Right renal pelvis (tissue), 4 donors: Measurements from ENCODE around the gene MICU1. TPM values are rescaled to one million over a fixed set of nuclear protein-coding genes. Genes with fewer than 3 reads are reported as not detected.
"Not testable (repeated sequence)": the region's sequence is repeated elsewhere in the genome, so short reads cannot be mapped to it uniquely, and the experiment has no call there.

Source experiments
- DNase-seq, 4 donors: peaks; one replicate each; pipeline ENCODE4 v3.0.0-alpha.2; 2013; ENCODE audit warnings: low read depth in 4 of 4, low spot score in 3 of 4, missing footprints in 1 of 4
- polyA plus RNA-seq, 4 donors: library from polyadenylated mRNA; unstranded; fragments of 120-200 nt; gene quantifications; one replicate each; pipeline ENCODE4 v1.2.1, GENCODE V29; 2013; ENCODE audit not compliant: insufficient read length in 4 of 4

MICU1 gene
- polyA plus RNA-seq, 4 donors = 83.3 to 94.7 (median 87.4) TPM

DNA sequence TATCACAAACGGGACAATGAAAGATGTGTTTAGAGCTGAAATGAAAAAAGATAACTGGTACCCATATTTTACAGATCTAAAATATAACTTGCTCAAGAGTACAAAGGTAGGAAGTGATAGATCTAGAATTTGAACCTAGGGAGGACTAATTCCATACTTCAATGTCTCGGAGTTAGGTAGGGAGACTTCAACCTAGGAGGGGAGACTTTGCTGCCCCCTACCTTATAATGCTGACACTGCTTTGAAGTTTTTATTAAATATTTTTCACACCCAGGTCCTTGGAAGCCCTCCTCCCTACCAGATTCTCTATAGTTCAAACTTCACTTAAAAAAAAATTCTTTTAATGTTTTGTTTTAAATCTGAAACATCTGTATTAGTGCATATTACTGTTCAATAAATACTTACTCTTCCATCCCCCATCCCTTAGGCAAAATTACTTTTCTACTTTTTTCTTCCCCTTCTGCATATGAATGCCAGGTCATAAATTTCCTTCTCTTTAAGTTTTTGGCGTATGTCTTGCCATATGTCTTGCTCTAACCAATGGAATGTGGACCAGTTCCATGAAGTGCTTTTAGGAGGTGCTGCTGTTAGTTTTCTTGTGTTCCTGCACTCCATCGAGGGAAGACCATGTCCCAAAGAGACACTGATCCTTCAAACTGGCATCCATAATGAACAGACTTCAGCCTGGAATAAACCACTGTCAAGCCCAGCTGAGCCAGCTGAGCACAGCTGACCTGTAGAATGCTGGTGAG is 57.8 kb downstream of the MICU1 start:
- no peak for DNase-seq

DNA sequence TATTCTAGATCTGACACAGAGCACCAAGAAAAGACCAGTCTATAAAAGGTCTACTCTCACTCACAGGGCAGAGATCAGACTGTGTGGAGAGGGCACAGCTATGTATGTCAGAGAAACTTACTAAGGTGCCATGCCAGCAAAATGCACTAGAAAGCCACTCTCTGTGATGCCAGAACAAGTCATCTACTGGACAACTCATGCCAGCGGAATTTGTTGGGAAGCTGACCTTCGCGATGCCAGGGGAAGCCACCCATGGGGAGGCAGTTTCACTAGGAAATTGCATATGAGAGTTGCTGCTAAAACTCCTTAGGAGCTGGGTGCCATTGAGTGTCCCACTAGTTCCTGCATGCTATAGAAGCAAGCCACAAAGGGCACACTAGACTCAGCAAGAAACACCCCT is 58.5 kb downstream of the MICU1 start:
- no peak for DNase-seq

- DNase-seq = no peak
Observed at GRCh38 chr10:72564596-72564995, 61.3 kb downstream of the MICU1 start.

DNA sequence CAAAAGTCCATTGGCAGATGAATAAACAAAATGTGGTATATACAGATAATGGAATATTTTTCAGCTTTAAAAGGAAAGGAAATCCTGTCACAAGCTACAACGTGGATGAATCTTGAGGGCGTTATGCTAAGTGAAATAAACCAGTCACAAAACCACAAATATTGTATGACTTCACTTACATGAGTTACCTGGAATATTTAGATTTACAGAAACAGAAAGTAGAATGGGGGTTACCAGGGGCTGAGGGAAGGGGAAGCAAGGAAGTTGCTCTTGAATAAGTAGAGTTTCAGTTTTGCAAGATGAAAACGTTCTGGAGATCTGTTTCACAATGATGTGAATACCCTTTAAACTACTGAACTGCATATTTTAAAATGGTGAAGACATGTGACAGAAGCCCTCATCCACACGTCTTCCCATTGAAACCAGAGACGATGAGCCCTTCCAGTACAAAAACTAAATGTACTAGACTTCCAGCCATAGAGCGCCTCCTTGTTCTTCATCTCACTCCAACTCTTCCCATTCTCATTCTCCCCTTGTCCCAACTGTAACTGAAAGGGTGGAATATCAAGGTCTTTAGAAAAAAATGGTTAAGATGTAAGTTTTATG is 62.4 kb downstream of the MICU1 start:
- no peak for DNase-seq

DNA sequence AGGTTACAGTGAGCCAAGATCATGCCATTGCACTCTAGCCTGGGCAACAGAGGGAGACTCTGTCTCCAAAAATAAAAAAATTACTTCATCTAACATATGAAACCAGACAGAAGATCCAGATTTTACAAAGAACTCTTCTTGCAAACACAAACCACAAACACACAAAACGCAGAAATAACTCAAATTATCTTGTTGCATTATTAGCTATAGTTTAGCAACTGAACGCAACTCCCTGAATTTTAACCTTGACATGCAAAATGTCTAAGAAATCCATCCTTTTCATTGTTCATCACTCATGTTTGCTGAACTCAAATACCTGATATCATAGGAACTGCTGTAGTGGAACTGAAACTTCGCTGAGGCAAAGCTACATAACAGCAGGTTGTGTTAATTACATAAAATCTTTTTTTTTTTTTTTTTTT is 64.1 kb downstream of the MICU1 start:
- no peak for DNase-seq

GRCh38 chr10:72557362-72557761 is 68.5 kb downstream of the MICU1 start:
- no peak for DNase-seq

- DNase-seq = no peak
Observed at GRCh38 chr10:72552857-72553256, 73.0 kb downstream of the MICU1 start.

- no peak for DNase-seq
Observed at GRCh38 chr10:72550239-72550638, 75.6 kb downstream of the MICU1 start.

DNA sequence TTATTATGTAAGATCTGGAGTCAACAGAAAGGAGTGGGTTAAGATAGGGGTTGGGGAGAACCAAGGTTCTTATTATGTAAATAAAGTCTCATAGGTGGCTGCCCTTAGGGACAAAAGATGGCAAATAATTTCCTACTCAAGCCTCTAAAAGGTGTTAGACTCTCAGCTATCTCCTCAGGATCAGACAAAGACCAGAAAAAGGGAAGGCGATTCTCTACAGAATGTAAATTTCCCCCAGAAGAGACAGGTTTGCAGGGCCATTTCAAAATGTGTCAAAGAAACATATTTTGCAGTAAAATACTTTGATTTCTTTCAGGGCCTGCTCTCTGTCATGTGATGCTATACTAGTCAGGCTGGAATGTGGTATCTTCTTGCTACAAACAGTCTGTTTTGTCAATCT is 80.3 kb downstream of the MICU1 start:
- DNase-seq = no peak

- not testable (repeated sequence) for DNase-seq
Observed at GRCh38 chr10:72543855-72544254, 82.0 kb downstream of the MICU1 start.

DNA sequence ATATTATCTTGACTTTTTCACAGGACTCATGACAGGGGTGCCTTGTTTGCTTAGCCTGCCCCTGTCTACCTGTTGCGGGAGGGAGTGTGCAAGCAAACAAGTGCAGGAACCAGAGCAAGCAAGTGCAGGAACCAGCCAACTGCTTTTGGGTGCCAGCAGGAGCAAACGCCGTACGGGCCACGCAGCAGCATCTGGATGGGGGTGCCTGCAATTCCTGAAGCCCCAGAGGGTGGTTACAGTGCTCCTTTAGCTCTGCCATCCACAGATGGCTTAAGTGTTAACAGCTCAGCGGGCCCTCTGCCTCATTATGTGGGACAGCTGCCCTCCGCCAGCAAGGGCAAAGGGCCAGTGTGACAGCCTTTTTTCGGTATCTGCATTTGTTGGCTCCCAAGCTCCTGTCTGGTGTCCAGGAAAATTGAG is 83.5 kb downstream of the MICU1 start:
- DNase-seq = no peak

GRCh38 chr10:72541337-72541736 is 84.5 kb downstream of the MICU1 start:
- no peak for DNase-seq

- no peak for DNase-seq
Observed at GRCh38 chr10:72540193-72540807, 85.6 kb downstream of the MICU1 start.

- DNase-seq = no peak
Observed at GRCh38 chr10:72539137-72539536, 86.7 kb downstream of the MICU1 start.

DNA sequence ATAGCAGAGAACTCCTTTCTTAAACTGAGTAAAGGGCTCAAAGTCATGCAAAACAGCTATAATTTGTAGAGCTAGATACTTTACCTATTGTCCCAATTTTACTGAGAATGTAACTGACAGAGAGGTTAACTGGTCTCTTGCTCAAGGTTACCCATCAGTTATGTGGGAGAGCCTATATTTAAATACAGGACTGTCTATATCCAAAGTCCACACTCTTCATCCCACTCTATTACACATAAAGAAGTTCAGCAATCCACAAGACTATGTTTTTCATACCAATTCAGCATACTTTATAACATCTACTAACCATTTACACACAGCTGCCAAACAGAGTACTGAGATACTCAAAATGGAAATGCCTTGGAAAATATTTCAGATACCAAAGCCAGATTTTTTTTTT is 100.2 kb downstream of the MICU1 start:
- DNase-seq = no peak

DNA sequence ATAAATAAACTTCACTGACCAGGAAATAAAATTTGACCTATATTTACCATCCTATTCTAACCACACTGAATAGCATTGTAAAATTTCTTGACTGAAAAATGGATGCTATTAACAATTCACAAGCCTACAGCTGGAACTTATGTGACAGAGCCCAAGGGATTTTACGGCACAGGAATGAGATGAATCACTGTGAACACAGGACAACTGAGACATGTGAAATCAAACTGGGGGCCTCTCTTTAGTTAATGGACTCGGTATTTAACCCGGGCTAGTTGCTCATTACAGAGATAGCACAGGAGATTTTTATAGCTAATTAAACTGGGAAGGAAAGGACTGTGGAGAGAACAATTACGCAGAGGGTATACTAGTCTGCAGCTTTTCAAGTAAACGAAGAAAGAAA is 100.6 kb downstream of the MICU1 start:
- peak in 1 of 4 donors; percentile 5 for DNase-seq

DNA sequence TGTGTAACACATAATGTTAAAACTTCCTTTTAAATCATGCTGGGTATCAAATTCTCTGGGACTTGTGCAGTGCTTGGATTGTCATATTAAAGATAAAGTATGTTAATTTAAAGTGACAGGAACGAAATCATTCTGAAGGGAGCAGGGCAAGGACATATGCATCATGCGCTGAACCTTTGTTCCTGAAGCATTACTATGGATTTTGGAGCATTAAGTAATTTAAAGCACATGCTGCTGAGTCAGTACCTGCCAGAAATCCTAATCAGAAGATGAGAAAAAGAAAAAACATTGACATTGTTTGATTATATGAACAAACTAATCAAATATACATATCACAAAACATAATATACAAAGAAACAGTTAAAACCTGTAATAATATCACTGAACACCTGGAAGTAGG is 101.4 kb downstream of the MICU1 start:
- no peak for DNase-seq

DNA sequence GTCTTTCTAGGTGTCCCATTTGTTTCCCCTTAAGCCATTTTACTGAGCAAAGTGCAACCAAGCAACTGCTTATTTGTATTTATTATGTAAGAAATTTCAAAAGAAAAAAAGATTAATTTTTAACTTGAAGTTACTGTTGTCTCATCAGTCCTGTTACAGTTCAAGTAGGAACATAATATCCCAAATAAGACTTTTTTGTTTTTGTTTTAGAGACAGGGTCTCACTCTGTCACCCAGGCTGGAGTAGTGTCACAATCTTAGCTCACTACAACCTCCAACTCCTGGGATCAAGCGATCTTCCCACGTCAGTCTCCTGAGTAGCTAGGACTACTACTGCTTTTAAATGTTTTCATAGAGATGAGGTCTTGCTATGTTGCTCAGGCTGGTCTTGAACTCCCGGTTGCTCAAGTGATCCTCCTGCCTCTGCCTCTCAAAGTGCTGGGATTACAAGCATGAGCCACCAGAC is 101.9 kb downstream of the MICU1 start:
- DNase-seq = no peak

DNA sequence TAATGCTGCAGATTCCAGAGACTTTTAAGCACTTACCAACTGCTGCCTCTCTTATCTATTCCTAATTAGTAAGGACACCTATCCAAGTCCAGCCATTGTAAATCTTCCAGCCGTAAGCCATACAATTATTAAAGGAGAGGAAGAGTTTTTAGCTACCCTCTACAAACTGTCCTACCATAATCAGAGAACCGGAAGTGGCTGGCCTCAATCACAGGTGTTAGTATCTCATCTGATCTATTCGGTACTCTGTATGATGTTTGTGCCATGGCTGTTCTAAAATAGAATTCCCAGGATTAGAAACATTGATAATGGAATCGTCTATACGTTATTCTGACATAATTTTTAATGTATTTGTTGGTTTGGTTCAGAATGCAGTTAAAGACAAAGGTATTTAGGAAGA is 102.8 kb downstream of the MICU1 start:
- no peak for DNase-seq

- no peak for DNase-seq
Observed at GRCh38 chr10:72517244-72517643, 108.6 kb downstream of the MICU1 start.

DNA sequence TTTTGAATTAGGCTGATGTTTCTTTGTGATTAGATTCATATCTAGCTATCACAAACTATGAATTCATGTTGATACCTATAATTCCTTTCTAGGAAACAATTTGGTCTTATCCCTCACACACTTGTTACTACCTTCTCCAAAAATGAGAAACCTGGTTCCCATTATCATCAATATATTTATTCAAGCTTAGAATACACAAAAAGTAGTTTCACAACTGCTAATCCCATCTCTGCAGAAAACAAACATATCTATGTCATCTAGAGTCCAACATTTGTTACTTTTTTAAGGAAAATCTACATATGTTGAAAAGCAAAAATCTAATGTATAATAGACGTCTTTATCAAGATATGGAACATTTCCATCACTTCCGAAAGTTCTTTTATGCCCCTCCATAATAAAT is 110.4 kb downstream of the MICU1 start:
- DNase-seq = no peak

DNA sequence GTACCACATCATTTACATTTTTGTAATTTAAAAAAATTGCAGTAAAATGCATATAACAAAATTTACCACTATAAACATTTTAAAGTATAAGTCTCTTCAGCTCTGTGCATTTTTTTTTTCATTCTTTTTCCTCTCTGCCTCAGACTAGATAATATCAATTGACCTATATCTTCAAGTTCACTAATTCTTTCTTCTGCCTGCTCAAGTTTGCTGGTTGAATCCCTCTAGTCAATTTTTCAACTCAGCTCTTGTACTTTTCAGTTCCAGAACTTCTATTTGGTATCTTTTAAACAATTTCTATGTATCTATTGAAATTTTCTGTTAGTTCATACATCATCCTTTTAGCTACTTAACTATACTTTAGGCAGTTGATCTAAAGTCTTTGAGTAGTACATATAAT is 112.0 kb downstream of the MICU1 start:
- no peak for DNase-seq
